Measurements from ENCODE around the gene CAPN5. TPM values are rescaled to one million over a fixed set of nuclear protein-coding genes. Genes with fewer than 3 reads are reported as not detected.

The CAPN5 gene
- total and polyA plus RNA-seq, 2 of the 8 experiments (the other 6 are each of a cell fraction or from before 2014, with no cell fraction given) = 21.5 to 22.4 TPM

GRCh38 chr11:77047007-77047927 is 19.5 kb upstream of the CAPN5 start:
- POLR2A ChIA-PET (ENCODE audit: partially characterized antibody) = interaction anchor here (2.7 kb wide), 1 partner anchor 43 kb away, joined by 9 read pairs; no protein-coding TSS in a partner anchor
- Histone ChIP-seq H3K56ac (replicated peaks; ENCODE audit: insufficient read length, low read depth, low read length) (no peak overlapping the region), H3K23me2 (ENCODE audit: low read depth, low read length) (no peaks in the 10 kb centered on the region), H3K79me2 (ENCODE audit: control insufficient read depth in 1 of 2, insufficient read depth in 2 of 2, low read length in 2 of 2) (no peaks in the 10 kb centered on the region), H3K79me1 (ENCODE audit: low read depth, low read length) (no peaks in the 10 kb centered on the region), H4K20me1 (replicated peaks in 1 of 2; ENCODE audit: control insufficient read depth in 1 of 2, insufficient read depth in 2 of 2, low read length in 2 of 2) (no peaks in the 10 kb centered on the region), H3K4me1 (replicated peaks in 1 of 4; ENCODE audit: control insufficient read depth in 3 of 4, insufficient read depth in 4 of 4, low read length in 3 of 4) (peaks cover 0 to 4% (median 0%) of the 10 kb centered on the region in 4 experiments; a peak in 3 of 7 replicates), H3K9ac (replicated peaks in 1 of 4; ENCODE audit: extremely low read depth in 1 of 4, low read depth in 3 of 4, low read length in 3 of 4) (no peak overlapping the region), H3K14ac (ENCODE audit: insufficient read length) (no peak overlapping the region), H2BK20ac (ENCODE audit: low read length) (no peak overlapping the region), H2AFZ (ENCODE audit: low read length) (no peak overlapping the region), H4K5ac (ENCODE audit: insufficient read length, low read depth, low read length) (no peak overlapping the region), H3K18ac (ENCODE audit: extremely low read depth, low read length) (no peak overlapping the region; the same call in 1 of the 2 replicates), H3K9me3 (ENCODE audit: insufficient read depth in 2 of 2, low read depth in 1 of 2, low read length in 1 of 2) (no peaks in the 10 kb centered on the region), H3K4me3 (ENCODE audit: extremely low read depth in 1 of 4, insufficient read depth in 2 of 4, low read depth in 3 of 4, low read length in 4 of 4) (peak overlapping the region in 1 of 4 experiments; percentile 34; a peak in 1 of 8 replicates), H2BK5ac (ENCODE audit: low read depth, low read length) (no peak overlapping the region; the same call in 1 of the 2 replicates), H2BK12ac (ENCODE audit: low read depth, low read length) (no peak overlapping the region), H4K8ac (ENCODE audit: extremely low read depth, insufficient read depth, low read length) (no peak overlapping the region), H3K4me2 (ENCODE audit: insufficient read depth in 1 of 2, low read depth in 2 of 2, low read length in 2 of 2) (peak overlapping the region in 1 of 2 experiments; percentile 4; a peak in 1 of 4 replicates), H3K27me3 (replicated peaks in 1 of 4; ENCODE audit: control insufficient read depth in 3 of 4, extremely low read depth in 1 of 4, insufficient read depth in 3 of 4, low read length in 3 of 4) (peaks cover 0 to 5% (median under 1%) of the 10 kb centered on the region in 4 experiments; a peak in 2 of 7 replicates), H3K23ac (ENCODE audit: insufficient read length) (no peak overlapping the region), H2AK5ac (ENCODE audit: low read depth, low read length) (no peak overlapping the region), H3K4ac (replicated peaks; ENCODE audit: insufficient read length, low read depth, low read length) (no peak overlapping the region), H4K91ac (replicated peaks; ENCODE audit: insufficient read length, low read length) (no peak overlapping the region), H2BK120ac (replicated peaks; ENCODE audit: low read depth, low read length) (no peak overlapping the region), H2BK15ac (ENCODE audit: low read length) (no peak overlapping the region), H3K36me3 (ENCODE audit: control insufficient read depth in 2 of 4, insufficient read depth in 4 of 4, low read length in 3 of 4) (no peaks in the 10 kb centered on the region), H3K27ac (ENCODE audit: low read depth, low read length) (no peak overlapping the region)
- 39% methylated on average over 15 of the region's 15 CpGs; no CpG with 5 or more reads in 1 of the 2 experiments for whole genome bisulfite sequencing, 2 experiments (ENCODE audit: extremely low coverage in 1 of 2, insufficient coverage in 1 of 2, insufficient read length in 1 of 2, insufficient replicate concordance in 2 of 2, low coverage in 1 of 2, low lambda C conversion rate in 2 of 2, missing lambda C conversion rate in 1 of 2)
- CTCF ChIA-PET (ENCODE audit: partially characterized antibody) = interaction anchor here (0.5 to 12.7 kb wide), 41 partner anchors 8 to 1276 kb away, joined by 3 to 201 read pairs (median 4); partner anchors contain the start of genes CAPN5, MYO7A and OMP
- DNase-seq (ENCODE audit: low read depth in 1 of 2, low spot score in 2 of 2) (peak in 1 of 2 experiments; percentile 64), FAIRE-seq (peak; percentile 82)
- no peak for TF ChIP-seq SIX5 (IDR thresholded peaks at IDR 0.05; ENCODE audit: low read depth, low read length)
- no peak for TF ChIP-seq NANOG (IDR thresholded peaks at IDR 0.05; ENCODE audit: insufficient read depth, low read depth, low read length, poor library complexity, severe bottlenecking)
- TF ChIP-seq KDM4A (IDR thresholded peaks at IDR 0.05; ENCODE audit: low read depth, low read length, severe bottlenecking) = no peak
- TF ChIP-seq JUN (IDR thresholded peaks at IDR 0.05; ENCODE audit: low read depth, low read length) = no peak
- no peak for TF ChIP-seq SUZ12 (IDR thresholded peaks at IDR 0.05; ENCODE audit: low read length)
- no peak for TF ChIP-seq SAP30 (IDR thresholded peaks at IDR 0.05; ENCODE audit: insufficient read depth, insufficient replicate concordance, low read length)
- peak; percentile 49 to 54 for TF ChIP-seq RAD21 (IDR thresholded peaks at IDR 0.05 in 1 of 2, conservative IDR thresholded peaks at IDR 0.05 in 1 of 2; ENCODE audit: low read depth in 2 of 2, low read length in 2 of 2)
- TF ChIP-seq E2F6 (IDR thresholded peaks at IDR 0.05) = no peak
- no peak for TF ChIP-seq TCF12 (IDR thresholded peaks at IDR 0.05; ENCODE audit: low read depth, low read length)
